Loucy (cell line): Measurements from ENCODE around the gene NCAPH2.

Experiments used
- H2AFZ ChIP-seq: fragments of 200-600 bp; sonication (generic); 2 replicates; pipeline ENCODE4 v1.6.0; 2016; ENCODE audit warnings: antibody characterized with exemption, mild to moderate bottlenecking, low read length, moderate library complexity
- H3F3A ChIP-seq: fragments of 200-600 bp; 2 replicates; pipeline ENCODE4 v1.6.0; 2016; ENCODE audit warnings: antibody characterized with exemption, low read depth, mild to moderate bottlenecking
- H3K27me3 ChIP-seq: fragments of 200-600 bp; sonication (generic); 2 replicates; pipeline ENCODE4 v1.6.1; 2014; ENCODE audit warnings: low read length, mild to moderate bottlenecking; ENCODE audit not compliant: insufficient read depth, poor library complexity, severe bottlenecking
- H3K36me3 ChIP-seq: fragments of 200-600 bp; sonication (generic); 2 replicates; pipeline ENCODE4 v1.6.1; 2016; ENCODE audit warnings: low read length; ENCODE audit not compliant: insufficient read depth
- H3K4me1 ChIP-seq: fragments of 200-600 bp; sonication (generic); 2 replicates; pipeline ENCODE4 v1.5.1; 2014; ENCODE audit warnings: low read length, mild to moderate bottlenecking; ENCODE audit not compliant: insufficient read depth, poor library complexity, severe bottlenecking
- H3K4me2 ChIP-seq: fragments of 200-600 bp; sonication (generic); 2 replicates; pipeline ENCODE4 v1.6.0; 2014; ENCODE audit warnings: antibody characterized with exemption, low read length, low read depth, mild to moderate bottlenecking; ENCODE audit not compliant: poor library complexity, severe bottlenecking
- H3K4me3 ChIP-seq: fragments of 200-600 bp; sonication (generic); 2 replicates; pipeline ENCODE4 v1.5.1; 2014; ENCODE audit warnings: low read length, mild to moderate bottlenecking, mixed read lengths; ENCODE audit not compliant: poor library complexity, severe bottlenecking
- H3K79me2 ChIP-seq: fragments of 200-600 bp; sonication (generic); 2 replicates; pipeline ENCODE4 v1.6.1; 2014; ENCODE audit warnings: low read length; ENCODE audit not compliant: insufficient read depth
- H3K9ac ChIP-seq: fragments of 200-600 bp; sonication (generic); 2 replicates; pipeline ENCODE4 v1.6.0; 2014; ENCODE audit warnings: mild to moderate bottlenecking, low read depth, low read length, moderate library complexity; ENCODE audit not compliant: poor library complexity, severe bottlenecking
- H3K9me2 ChIP-seq: fragments of 200-600 bp; sonication (generic); replicated peaks from 2 replicates; pipeline ENCODE4 v1.6.1; 2016; ENCODE audit warnings: low read depth, low read length, mixed read lengths
- H3K9me3 ChIP-seq: fragments of 200-600 bp; sonication (generic); 2 replicates; pipeline ENCODE4 v1.6.1; 2014; ENCODE audit warnings: mild to moderate bottlenecking, antibody characterized with exemption, low read length, low read depth; ENCODE audit not compliant: insufficient read depth
- H4K20me1 ChIP-seq: fragments of 200-600 bp; sonication (generic); 2 replicates; pipeline ENCODE4 v1.6.0; 2014; ENCODE audit warnings: antibody characterized with exemption, low read length, mild to moderate bottlenecking; ENCODE audit not compliant: insufficient read depth, poor library complexity, severe bottlenecking
- EZH2phosphoT487 ChIP-seq: fragments of 200-600 bp; IDR thresholded peaks from 2 replicates; pipeline ENCODE4 v1.6.1; 2018; ENCODE audit warnings: antibody characterized with exemption, mild to moderate bottlenecking, moderate library complexity, borderline replicate concordance
- TF ChIP-seq, protein P1 (sequence below): fragments of 200-600 bp; sonication (generic); conservative IDR thresholded peaks from 2 replicates; pipeline ENCODE4 v1.5.1; 2014; ENCODE audit warnings: mild to moderate bottlenecking, antibody characterized with exemption, low read length

NCAPH2 gene

DNA sequence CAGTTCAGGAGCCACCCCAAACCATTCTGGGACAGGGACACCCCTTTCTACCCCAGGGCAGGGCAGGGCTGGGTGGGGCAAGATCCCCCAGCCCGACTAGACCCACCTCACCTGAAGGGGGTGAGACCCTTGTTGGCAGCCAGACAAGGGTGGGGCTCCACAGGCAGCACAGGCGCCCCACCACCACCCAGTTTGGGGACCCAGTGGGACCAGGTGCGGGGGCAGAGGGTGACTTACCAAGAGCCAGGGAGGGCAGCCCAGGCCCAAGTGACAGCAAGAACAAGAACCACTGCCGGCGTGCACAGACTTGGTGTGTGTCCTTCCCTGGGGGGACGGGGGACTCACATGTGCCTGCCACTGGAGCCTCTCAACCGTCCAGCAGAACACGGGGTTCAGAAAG, 24.5 kb upstream of the NCAPH2 start:
- no peaks in the 10 kb centered on the region for H3K36me3 ChIP-seq
- no peaks in the 10 kb centered on the region for H3K79me2 ChIP-seq
- TF ChIP-seq, protein P1, sequence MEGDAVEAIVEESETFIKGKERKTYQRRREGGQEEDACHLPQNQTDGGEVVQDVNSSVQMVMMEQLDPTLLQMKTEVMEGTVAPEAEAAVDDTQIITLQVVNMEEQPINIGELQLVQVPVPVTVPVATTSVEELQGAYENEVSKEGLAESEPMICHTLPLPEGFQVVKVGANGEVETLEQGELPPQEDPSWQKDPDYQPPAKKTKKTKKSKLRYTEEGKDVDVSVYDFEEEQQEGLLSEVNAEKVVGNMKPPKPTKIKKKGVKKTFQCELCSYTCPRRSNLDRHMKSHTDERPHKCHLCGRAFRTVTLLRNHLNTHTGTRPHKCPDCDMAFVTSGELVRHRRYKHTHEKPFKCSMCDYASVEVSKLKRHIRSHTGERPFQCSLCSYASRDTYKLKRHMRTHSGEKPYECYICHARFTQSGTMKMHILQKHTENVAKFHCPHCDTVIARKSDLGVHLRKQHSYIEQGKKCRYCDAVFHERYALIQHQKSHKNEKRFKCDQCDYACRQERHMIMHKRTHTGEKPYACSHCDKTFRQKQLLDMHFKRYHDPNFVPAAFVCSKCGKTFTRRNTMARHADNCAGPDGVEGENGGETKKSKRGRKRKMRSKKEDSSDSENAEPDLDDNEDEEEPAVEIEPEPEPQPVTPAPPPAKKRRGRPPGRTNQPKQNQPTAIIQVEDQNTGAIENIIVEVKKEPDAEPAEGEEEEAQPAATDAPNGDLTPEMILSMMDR, result no peak
- no peak for TF ChIP-seq EZH2phosphoT487
- no peak overlapping the region for H2AFZ ChIP-seq
- H3K9ac ChIP-seq, result no peak overlapping the region
- H3K9me2 ChIP-seq, result no peaks in the 10 kb centered on the region
- no peaks in the 10 kb centered on the region for H3F3A ChIP-seq
- H3K9me3 ChIP-seq, result no peaks in the 10 kb centered on the region
- no peak overlapping the region for H3K4me2 ChIP-seq
- no peak overlapping the region for H3K4me3 ChIP-seq
- no peaks in the 10 kb centered on the region for H4K20me1 ChIP-seq
- H3K4me1 ChIP-seq, result peaks cover 3% of the 10 kb centered on the region
- no peaks in the 10 kb centered on the region for H3K27me3 ChIP-seq

- H3K9ac ChIP-seq, result no peak overlapping the region
- no peaks in the 10 kb centered on the region for H3K9me3 ChIP-seq
- H4K20me1 ChIP-seq, result no peaks in the 10 kb centered on the region
- H3K4me1 ChIP-seq, result peaks cover 3% of the 10 kb centered on the region
- no peaks in the 10 kb centered on the region for H3K36me3 ChIP-seq
- H2AFZ ChIP-seq, result no peak overlapping the region
- no peaks in the 10 kb centered on the region for H3K9me2 ChIP-seq
- H3K27me3 ChIP-seq, result no peaks in the 10 kb centered on the region
- H3K4me2 ChIP-seq, result no peak overlapping the region
- TF ChIP-seq EZH2phosphoT487, result no peak
- TF ChIP-seq, protein P1, result no peak
- H3K79me2 ChIP-seq, result no peaks in the 10 kb centered on the region
- no peak overlapping the region for H3K4me3 ChIP-seq
- H3F3A ChIP-seq, result no peaks in the 10 kb centered on the region
These were observed 23.8 kb upstream of the NCAPH2 start for GRCh38 chr22:50483977-50484853.

DNA sequence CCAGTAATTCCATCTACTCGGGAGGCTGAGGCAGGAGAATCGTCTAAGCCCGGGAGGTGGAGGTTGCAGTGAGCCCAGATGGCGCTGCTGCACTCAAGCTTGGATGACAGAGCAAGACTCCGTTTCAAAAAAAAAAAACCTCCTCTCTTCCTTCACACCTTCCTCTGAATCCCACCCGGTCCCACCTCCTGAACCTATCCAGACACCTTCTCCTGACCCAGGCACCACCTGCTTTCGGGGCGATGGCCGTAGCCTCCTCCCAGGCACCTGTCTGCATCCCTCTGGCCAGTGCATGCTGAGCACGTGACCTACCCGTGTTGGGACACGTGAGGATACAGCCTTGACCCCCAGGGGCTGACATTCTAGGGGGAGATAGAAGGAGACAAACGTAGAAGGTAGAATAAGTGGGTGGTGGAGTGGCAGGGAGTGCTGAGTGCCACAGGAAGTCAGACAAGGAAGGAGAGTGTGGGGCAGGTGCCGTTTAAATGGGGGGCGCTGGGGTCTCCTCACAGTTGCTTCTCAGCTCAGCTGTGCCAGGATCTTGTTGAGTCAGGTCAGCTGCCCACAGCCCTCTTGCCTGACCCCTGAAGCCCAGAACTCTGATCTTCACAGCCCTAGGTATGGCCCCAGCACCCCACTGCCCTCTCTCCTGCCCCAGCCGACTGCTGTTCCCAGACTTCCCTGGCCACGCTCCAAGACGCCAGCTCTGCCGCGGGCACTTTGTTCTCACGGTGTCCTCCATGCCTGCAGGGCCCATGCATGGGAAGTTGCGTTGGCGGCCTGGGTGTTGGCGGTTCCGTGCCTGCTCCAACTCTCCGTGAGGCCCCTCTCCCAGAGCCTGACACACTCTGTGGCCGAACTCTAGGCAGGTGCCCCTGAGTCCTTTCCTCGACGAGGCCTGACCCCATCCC, 22.5 kb upstream of the NCAPH2 start:
- no peak overlapping the region for H3K9ac ChIP-seq
- no peaks in the 10 kb centered on the region for H3F3A ChIP-seq

More for the DNA sequence above, 22.5 kb upstream of the NCAPH2 start:
- TF ChIP-seq, protein P1, result no peak
- no peak for TF ChIP-seq EZH2phosphoT487
- H3K4me1 ChIP-seq, result peaks cover 3% of the 10 kb centered on the region
- no peak overlapping the region for H3K4me2 ChIP-seq
- no peaks in the 10 kb centered on the region for H3K27me3 ChIP-seq
- no peaks in the 10 kb centered on the region for H3K79me2 ChIP-seq
- no peaks in the 10 kb centered on the region for H3K9me2 ChIP-seq
- no peaks in the 10 kb centered on the region for H3K9me3 ChIP-seq
- no peaks in the 10 kb centered on the region for H3K36me3 ChIP-seq
- no peak overlapping the region for H2AFZ ChIP-seq
- H3K4me3 ChIP-seq, result no peak overlapping the region
- no peaks in the 10 kb centered on the region for H4K20me1 ChIP-seq
